DMS 273 treated with DMSO at 0.1 percent for 48 hours (cell line): Measurements from ENCODE around the gene ZFYVE9.
"Not testable (repeated sequence)": the region's sequence is repeated elsewhere in the genome, so short reads cannot be mapped to it uniquely, and the experiment has no call there.

ENCODE experiments used
- DNase-seq: peaks from one replicate; lab custom pipeline; 2025; lab: John Stamatoyannopoulos, UW

Gene ZFYVE9

DNA sequence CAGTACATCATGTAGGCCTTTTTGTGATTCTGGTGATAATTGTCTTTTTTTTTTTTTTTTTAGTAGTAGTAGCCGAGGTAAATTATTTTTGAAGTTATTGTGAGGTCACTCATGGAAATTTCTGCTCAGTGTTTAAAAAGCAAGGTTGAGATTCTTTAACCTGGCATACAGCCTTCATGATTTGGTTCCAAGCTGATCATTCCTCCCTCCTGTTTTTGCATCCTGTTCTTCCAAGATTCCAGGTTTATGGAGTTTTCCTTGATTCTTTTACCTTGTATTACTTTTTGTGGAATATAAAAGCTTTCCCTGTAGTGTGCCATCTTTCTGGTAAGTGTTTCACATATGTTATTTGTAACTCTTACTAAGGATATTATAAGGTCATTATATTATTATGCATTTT, 9.1 kb downstream of the ZFYVE9 start:
- DNase-seq, result no peak

DNA sequence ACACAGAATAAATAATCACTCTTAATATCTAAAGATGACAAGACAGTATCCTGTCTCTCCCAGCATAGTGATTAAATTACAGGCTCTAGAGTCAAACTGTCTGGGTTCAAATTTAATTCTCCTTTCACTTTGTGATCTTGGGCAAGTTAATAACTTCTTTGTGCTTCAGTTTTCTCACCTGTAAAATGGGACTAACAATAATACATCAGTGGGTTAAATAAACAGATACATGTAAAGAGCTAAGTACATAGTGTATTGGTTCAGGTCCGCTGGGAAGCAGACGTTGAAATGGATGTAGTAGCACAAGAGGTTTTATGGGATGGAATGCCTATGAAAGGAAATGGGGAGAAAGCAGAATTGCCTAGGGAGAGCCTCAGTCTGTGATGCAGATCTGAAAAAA, 10.7 kb downstream of the ZFYVE9 start:
- DNase-seq, result no peak

- no peak for DNase-seq
Measured at GRCh38 chr1:52153010-52153409, 11.1 kb downstream of the ZFYVE9 start.

DNA sequence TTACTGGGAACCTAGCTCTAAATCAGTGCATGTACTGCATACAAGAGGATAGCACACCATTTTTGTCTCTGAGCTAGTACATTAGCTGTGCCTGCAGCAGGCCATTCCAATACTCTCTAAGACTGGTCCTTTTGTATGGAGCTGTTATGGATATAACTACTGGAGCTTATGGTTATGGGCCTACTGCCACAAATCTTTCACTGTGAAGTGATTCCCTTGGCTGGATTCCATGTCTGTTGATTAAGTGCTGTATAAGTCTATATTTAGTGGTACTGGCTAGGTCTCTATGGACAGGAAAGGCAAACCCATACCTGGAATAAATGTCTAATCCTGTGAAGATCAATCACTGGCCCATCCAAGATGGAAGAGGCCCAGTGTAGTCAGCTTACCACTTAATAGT, 12.0 kb downstream of the ZFYVE9 start:
- no peak for DNase-seq

- DNase-seq, result no peak
Measured at GRCh38 chr1:52156460-52156859, 14.6 kb downstream of the ZFYVE9 start.

DNA sequence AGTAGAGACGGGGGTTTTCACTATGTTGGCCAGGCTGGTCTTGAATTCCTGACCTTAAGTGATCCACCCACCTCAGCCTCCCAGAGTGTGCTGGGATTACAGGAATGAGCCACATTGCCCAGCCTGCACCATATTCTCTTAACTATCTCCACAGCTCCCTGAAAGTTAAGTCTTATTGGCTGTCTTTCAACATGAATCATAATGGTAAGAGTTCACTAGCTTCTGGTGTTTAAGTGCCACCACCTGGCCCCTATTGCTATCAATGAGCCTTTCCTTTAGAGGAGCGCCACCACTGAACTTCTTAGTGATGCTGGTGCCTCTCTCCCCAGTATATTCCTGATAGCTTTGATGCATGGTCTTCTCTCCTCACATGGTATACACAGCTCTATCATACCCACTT, 15.7 kb downstream of the ZFYVE9 start:
- no peak for DNase-seq

DNA sequence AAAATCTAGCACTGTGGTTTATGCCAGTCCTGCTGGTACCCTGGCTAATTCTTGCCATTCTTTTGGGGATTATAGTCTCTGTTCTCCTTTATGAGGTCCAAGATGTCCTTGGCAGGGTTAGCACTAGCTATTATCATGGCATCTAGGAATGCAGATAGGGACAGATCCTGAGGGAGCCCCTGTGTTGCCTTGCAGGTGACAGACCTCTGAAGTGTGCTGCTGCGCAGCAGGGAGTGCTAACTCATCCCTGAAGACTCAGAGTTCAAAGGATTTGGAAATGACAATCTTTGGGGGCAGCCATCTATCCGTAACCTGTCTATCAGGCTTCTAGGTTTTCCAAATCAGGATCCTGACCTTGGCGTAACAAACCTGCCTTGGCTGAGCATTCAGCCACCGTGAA, 16.3 kb downstream of the ZFYVE9 start:
- DNase-seq, result no peak

- no peak for DNase-seq
Measured at GRCh38 chr1:52159033-52159789, 17.3 kb downstream of the ZFYVE9 start.

GRCh38 chr1:52162947-52163346, 21.1 kb downstream of the ZFYVE9 start:
- no peak for DNase-seq

DNA sequence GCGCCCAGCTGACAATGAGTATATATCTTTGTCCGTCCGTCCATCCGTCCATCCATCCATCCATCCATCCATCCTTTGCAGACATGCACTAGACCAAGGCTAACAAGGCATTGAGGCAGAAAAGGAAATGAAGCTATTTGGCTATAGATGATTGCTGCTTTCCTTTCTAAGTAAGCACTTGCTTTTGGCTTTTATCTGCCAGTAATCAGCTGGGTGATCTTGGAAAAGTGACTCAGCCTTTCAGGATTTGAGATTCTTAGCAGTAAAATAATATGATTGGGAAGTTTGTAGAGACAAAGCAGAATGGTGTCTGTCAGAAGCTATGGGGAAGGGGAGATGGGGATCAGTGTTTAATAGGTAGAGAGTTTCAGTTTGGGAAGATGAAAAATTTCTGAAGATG, 22.7 kb downstream of the ZFYVE9 start:
- no peak for DNase-seq

DNA sequence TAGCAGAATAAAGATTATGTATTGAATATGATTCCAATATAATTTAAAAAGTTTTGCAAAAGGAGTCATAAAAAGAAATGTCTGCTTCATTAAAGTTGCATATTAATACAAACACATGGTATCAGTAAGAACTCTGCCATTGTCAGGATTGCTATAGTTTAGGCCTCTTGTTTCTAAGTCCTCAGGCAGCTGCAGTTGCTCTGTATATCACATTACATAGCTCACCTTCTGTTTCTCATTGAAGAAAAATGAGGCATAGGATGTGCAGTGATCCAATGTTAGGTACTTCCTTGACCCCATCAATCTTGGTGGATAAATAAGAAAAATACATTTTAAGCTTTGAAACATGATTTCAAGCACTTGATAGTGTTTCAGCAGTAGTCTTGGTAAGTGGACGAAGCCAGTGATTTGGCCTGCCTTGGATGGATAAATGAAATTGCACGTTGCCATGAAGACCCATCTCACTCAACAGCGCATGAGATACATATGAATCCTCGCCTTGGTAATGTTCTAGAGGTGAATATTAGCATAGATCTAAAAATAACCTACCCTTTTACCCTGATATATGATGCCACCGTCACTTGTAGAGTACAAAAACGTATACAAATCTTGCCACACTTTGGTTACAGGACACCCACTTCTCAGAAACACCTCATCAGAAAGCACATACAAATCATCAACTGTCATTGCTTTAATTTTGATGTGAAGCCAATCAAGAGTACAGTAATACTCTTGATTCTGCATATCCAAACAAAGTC, 25.3 kb downstream of the ZFYVE9 start:
- no peak for DNase-seq

DNA sequence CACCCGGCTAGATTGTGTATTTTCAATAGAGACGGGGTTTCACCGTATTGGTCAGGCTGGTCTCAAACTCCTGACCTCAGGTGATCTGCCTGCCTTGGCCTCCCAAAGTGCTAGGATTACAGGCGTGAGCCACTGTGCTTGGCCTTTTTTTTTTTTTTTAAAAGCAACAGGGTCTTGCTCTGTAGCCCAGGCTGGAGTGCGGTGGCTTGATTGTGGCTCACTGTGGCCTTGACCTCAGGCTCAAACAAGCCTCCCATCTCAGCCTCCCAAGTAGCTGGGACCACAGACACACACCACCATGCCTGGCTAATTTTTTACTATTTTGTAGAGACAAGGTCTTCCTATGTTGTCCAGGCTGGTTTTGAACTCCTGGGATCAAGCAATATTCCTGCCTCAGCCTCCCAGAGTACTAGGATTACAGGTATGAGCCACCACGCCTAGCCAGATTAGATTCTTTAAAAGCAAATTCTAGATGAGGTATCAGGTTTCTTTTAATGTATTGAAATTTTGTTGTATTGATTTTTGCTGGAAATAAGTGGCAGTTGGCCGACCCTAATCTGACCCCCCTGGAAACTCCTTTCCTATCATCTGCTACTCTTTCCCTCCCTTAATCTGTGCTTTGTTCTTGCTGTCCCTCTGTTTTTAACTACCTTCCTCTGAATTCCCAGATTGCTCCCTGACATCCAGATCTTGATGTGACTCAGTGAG, 26.6 kb downstream of the ZFYVE9 start:
- DNase-seq, result no peak

- not testable (repeated sequence) for DNase-seq
Measured at GRCh38 chr1:52171149-52171548, 29.3 kb downstream of the ZFYVE9 start.

GRCh38 chr1:52179073-52179472, 37.2 kb downstream of the ZFYVE9 start:
- DNase-seq, result no peak

GRCh38 chr1:52180176-52180575, 38.3 kb downstream of the ZFYVE9 start:
- no peak for DNase-seq

DNA sequence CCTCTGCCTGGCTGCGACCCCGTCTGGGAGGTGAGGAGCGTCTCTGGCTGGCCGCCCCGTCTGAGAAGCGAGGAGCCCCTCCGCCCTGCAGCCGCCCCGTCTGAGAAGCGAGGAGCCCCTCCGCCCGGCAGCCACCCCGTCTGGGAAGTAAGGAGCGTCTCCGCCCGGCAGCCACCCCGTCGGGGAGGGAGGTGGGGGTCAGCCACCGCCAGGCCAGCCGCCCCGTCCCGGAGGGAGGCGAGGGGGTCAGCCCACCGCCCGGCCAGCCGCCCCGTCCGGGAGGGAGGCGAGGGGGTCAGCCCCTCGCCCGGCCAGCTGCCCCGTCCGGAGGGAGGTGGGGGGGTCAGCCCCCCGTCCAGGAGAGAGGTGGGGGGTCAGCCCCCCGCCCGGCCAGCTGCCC, 39.9 kb downstream of the ZFYVE9 start:
- not testable (repeated sequence) for DNase-seq

DNA sequence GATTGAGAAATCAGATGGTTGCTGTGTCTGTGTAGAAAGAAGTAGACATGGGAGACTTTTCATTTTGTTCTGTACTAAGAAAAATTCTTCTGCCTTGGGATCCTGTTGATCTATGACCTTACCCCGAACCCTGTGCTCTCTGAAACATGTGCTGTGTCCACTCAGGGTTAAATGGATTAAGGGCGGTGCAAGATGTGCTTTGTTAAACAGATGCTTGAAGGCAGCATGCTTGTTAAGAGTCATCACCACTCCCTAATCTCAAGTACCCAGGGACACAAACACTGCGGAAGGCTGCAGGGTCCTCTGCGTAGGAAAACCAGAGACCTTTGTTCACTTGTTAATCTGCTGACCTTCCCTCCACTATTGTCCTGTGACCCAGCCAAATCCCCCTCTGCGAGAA, 40.4 kb downstream of the ZFYVE9 start:
- DNase-seq, result not testable (repeated sequence)

- no peak for DNase-seq
Measured at GRCh38 chr1:52182874-52183400, 41.0 kb downstream of the ZFYVE9 start.

DNA sequence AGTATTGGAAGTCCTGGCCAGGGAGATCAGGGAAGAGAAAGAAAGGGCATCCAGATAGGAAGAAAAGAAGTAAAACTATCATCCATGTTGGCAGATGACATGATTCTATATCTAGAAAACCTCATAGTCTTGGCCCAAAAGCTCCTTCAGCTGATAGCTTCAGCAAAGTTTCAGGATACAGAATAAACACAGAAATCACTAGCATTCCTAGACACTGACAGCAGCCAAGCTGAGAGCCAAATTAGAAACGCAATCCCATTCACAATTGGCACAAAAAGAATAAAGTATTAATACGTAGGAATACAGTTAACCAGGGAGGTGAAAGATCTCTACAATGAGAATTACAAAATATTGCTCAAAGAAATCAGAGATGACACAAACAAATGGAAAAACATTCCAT, 44.6 kb downstream of the ZFYVE9 start:
- DNase-seq, result no peak

DNA sequence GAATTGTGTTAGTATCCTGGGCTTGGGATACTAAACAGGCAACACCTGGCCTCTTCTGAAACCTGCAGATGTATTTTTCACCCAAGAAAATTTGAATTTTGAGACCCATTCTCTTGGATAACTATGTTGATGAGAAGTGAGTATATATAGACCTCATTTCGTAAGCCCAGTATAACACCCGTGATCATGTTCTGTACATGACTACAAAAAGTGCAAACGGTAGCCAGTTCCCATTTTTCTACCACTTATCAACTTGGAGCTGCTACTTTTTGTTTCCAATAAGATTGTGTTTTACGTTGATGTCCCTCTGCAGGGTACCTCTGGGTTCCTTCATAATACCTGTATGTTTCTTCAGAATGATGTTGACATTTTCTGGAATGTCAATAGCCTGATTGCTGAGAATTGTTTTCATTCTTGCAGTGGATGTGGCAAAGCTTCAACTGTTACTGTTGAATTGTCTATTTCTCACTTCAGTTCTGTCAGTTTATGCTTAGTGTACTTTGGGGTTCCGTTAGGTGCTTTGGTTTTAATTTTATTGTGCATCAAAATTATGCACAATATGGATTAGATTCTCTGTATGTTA, 48.1 kb downstream of the ZFYVE9 start:
- no peak for DNase-seq

DNA sequence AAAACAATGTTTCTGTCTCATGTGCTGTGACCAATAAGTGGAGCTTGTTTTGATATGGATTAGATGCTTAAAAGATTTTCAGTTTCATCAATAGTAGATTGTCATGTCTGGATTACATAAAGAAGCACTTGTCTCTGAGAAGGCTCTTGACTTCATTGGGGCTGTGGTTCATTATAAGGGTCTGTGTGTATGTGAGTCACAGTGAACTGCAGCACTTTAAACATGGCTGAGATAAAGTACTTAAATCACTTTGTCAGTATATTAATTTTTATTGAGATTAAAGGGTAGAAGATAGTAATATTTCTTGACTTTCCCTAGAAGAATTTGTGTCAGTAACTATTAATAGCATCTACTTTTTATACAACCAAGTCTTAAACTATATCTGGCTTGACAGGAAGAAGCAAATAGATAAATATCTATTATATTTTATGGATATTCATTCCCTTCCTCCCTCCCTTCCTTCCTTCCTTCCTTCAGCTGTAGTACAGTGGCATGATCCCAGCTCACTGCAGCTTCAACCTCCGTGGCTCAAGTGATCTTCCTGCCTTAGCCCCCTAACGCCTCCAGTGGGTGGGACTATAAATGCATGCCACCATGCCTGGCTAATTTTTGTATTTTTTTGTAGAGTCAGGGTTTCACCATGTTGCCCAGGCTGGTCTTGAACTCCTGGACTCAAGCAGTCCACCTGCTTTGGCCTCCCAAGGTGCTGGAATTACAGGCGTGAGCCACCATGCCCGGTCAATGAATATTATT, 48.8 kb downstream of the ZFYVE9 start:
- DNase-seq, result no peak
